Measurements from ENCODE around the gene PTTG1IP. TPM values are rescaled to one million over a fixed set of nuclear protein-coding genes. Genes with fewer than 3 reads are reported as not detected.

The PTTG1IP gene
- total and polyA plus RNA-seq, 2 donors (not counting 1 experiment from before 2014, with no cell fraction given), result 30.7 to 58.6 TPM

DNA sequence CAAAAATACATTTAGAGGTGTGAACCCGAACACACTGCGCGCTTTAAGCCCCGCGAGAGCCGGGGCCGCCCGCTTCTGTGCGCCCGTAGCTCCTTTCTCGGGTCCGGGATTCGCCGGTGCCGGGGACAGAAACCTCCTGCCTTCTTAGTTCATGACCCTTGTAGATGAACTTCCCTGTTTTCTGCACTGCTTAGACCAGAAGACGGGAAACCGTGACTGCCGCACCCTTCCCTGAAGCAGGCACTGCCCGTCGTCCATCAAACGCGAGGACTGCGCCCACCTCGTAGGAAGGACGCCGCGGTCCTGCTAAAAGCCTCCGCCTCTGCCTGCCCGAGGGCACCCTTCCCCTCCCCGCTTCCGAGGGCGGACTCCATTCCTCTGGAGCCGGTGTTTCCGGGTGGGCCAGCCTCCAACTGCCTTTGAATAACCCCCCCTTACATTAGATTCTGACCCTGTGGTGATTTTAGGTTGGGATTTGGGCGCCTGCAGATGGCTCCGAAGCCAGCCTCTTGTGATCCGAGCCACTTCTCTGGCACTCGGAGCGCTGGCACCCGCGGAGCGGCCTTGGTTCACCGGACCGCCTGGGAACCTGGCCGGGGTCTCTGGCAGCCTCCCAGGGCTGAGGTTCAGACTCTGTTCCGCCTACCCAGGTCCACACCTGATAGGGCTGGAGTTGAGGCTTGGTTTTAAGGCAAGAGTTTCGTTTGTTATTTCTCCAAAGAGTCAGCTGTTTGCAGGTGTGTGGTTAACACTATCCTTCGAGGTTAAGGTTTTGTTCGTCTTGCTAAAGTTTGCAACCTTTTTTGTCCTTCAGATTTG, 1.2 kb upstream of the PTTG1IP start:
- no peaks in the 10 kb centered on the region for H3K9me3 Mint-ChIP-seq (ENCODE audit: insufficient read depth)
- H3K79me2 ChIP-seq (ENCODE audit: control insufficient read depth, insufficient read depth, low read length), result peaks cover 39% of the 10 kb centered on the region
- TF ChIP-seq, protein P1, sequence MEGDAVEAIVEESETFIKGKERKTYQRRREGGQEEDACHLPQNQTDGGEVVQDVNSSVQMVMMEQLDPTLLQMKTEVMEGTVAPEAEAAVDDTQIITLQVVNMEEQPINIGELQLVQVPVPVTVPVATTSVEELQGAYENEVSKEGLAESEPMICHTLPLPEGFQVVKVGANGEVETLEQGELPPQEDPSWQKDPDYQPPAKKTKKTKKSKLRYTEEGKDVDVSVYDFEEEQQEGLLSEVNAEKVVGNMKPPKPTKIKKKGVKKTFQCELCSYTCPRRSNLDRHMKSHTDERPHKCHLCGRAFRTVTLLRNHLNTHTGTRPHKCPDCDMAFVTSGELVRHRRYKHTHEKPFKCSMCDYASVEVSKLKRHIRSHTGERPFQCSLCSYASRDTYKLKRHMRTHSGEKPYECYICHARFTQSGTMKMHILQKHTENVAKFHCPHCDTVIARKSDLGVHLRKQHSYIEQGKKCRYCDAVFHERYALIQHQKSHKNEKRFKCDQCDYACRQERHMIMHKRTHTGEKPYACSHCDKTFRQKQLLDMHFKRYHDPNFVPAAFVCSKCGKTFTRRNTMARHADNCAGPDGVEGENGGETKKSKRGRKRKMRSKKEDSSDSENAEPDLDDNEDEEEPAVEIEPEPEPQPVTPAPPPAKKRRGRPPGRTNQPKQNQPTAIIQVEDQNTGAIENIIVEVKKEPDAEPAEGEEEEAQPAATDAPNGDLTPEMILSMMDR (IDR thresholded peaks at IDR 0.05), result no peak
- no peak for TF ChIP-seq EZH2 (IDR thresholded peaks at IDR 0.05; ENCODE audit: borderline replicate concordance, insufficient read depth, low read depth, low read length, poor library complexity, severe bottlenecking)
- peak overlapping the region; percentile 68 for H3K9ac ChIP-seq (ENCODE audit: low read length)
- H3K27ac Mint-ChIP-seq, result peak overlapping the region; percentile 98
- no peaks in the 10 kb centered on the region for H3K27me3 ChIP-seq (replicated peaks in 1 of 4; ENCODE audit: control extremely low read depth in 1 of 4, control insufficient read depth in 3 of 4, insufficient read depth in 4 of 4, low read length in 3 of 4)
- DNase-seq (peak; percentile 71), ATAC-seq (ENCODE audit: low read depth) (peak; percentile 2)
- H3K4me3 ChIP-seq (ENCODE audit: control extremely low read depth in 1 of 5, extremely low read depth in 1 of 5, insufficient read depth in 1 of 5, low read depth in 2 of 5, low read length in 4 of 5), result peak overlapping the region; percentile 73 to 92 (median 81)
- peak overlapping the region; percentile 80 for H2AFZ ChIP-seq (ENCODE audit: insufficient read depth, low read depth, low read length, poor library complexity, severe bottlenecking)
- peak overlapping the region; percentile 80 to 93 for H3K27ac ChIP-seq (ENCODE audit: low read length in 2 of 2)
- H3K4me1 Mint-ChIP-seq, result peaks cover 59% of the 10 kb centered on the region
- peaks cover 0 to 3% (median 0%) of the 10 kb centered on the region in 3 donors for H3K9me3 ChIP-seq (ENCODE audit: control extremely low read depth in 1 of 3, control insufficient read depth in 2 of 3, insufficient read depth in 1 of 3, low read length in 2 of 3)
- peak overlapping the region; percentile 98 for H3K4me2 ChIP-seq (replicated peaks; ENCODE audit: low read depth, low read length, poor library complexity, severe bottlenecking)
- ChIA-PET POLR2A (interaction anchor here (0.8 to 2.0 kb wide), 8 partner anchors 10 to 235 kb away, joined by 3 to 25 read pairs (median 4); partner anchors contain the start of genes SLX9 and SUMO3), CTCF (interaction anchor here (0.8 to 4.6 kb wide), 12 partner anchors 19 to 364 kb away, joined by 3 to 38 read pairs (median 5); partner anchors contain the start of genes SLX9 and UBE2G2)
- H3K36me3 ChIP-seq (replicated peaks in 1 of 2; ENCODE audit: control extremely low read depth in 1 of 2, control insufficient read depth in 1 of 2, extremely low read depth in 1 of 2, insufficient read depth in 2 of 2, low read length in 1 of 2), result peaks cover 0 to 2% of the 10 kb centered on the region in 2 experiments
- peaks cover 31% of the 10 kb centered on the region for H4K20me1 ChIP-seq (ENCODE audit: control insufficient read depth, insufficient read depth, low read length, poor library complexity, severe bottlenecking)
- H3K4me3 Mint-ChIP-seq, result peak overlapping the region; percentile 92
- intact Hi-C loops (cut with micrococcal nuclease), result loop anchor here (1.0 to 10.0 kb wide), 5 partner anchors 18 to 860 kb away; partner anchors contain the start of genes TRAPPC10 and UBE2G2
- peaks cover 50 to 61% of the 10 kb centered on the region in 2 donors for H3K4me1 ChIP-seq (ENCODE audit: control insufficient read depth in 2 of 2, insufficient read depth in 2 of 2, low read length in 2 of 2)
- WGBS (ENCODE audit: insufficient coverage), result under 1% methylated on average over 44 of the region's 49 CpGs
- H3K27me3 Mint-ChIP-seq, result no peaks in the 10 kb centered on the region
